Measurements from ENCODE around the gene TRIM77.
"Not testable (repeated sequence)": the region's sequence is repeated elsewhere in the genome, so short reads cannot be mapped to it uniquely, and the experiment has no call there.

The TRIM77 gene

DNA sequence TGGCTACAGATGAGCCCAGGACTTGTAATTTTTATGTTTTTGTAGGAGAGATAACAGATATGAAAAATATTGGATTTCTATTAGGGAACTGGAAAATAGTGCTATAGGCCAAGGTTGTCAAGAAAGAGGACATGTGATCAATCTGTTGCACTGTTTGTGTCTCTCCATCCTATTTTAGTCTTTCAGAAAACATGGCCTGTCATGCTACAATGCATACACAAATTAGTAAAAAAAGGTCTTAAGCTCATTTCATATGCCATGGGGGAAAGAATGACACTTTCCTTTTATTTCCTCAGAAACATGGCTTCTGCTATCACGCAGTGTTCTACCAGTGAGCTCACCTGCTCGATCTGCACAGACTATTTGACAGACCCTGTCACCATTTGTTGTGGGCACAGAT, at the start of gene TRIM77:
Gene TRIM77 (plus strand): TSS at position 301 of the 400 bp plus-strand sequence. CDS start 0 bp downstream, at position 301.
- DNase-seq, result not testable (repeated sequence)

DNA sequence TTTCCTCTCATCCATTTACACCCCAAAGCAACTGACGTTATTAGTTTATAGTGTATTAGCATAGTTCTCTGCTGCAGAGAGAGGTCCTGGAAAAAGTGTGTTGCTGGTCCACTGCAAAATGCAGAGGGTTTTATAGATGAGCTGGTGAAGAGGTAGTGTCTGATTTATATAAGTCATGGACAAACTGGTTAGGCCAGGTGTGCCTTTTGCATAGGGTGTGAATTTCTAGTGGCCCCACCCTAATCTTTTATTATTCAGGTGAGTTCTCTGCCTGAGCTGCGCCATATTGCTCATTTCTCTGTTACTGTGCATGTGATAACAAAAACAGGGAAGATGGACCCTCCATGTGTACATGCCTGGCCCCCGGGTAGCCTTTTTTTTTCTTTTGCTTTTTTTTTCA, 43.1 kb upstream of the TRIM77 start:
- DNase-seq, result no peak

GRCh38 chr11:89668158-89668557, 41.9 kb upstream of the TRIM77 start:
- DNase-seq, result not testable (repeated sequence)

DNA sequence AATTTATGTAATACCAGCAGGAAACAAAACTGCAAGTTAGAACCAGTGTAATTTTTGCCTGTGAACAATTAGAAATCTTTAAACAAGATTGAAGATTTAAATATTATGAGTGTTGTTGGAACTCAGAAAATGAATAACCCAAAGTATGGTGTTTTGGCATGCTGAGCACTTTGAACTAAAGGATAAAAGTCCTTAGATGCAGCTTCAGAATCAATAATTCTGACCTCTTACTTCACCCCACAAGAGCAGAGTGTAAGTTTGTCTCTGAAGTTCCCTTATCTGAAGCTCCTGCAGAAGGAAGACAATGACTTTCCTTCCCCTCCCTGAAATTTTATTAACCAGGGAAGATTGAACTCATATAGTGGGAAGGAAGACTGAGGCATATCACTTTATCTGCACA, 40.5 kb upstream of the TRIM77 start:
- not testable (repeated sequence) for DNase-seq

GRCh38 chr11:89669993-89670669, 40.0 kb upstream of the TRIM77 start:
- DNase-seq, result not testable (repeated sequence)

DNA sequence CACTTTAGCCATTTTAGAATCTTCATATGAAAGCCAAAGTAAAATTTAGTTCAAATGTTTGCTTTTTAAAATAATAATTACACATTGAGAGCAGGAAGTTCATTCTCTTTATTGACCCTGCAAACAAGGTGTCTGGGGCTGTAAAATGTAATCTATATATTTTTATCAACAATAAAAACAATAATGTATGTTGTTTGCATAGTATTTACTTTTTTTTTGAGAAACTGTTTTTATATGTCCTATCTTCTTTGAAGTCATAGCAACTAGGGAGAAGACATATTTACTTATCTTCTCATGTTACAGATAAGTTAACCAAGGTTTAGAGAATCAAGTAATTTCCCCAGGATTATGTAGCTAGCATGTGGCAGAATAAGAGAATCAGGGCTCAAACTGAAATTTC, 37.6 kb upstream of the TRIM77 start:
- DNase-seq, result not testable (repeated sequence)

GRCh38 chr11:89673380-89673779, 36.7 kb upstream of the TRIM77 start:
- not testable (repeated sequence) for DNase-seq

DNA sequence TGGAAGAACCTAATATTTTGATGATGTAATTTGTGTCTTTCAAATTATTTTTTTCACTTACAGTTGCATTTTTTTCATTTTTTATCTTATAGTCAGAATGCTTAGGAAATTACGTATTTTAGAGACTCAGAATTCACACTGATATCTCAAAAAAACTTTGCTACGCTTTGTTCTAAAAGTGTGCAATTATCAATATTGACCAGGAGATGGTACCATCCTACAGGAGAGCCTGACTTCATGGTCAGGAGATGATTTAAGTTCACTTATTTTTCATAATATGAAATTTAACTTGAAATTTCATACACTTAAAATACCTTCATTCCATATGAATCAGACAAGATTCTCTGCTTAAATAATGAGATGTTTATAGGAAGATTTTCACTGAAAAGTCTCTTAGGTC, 34.7 kb upstream of the TRIM77 start:
- DNase-seq, result not testable (repeated sequence)

DNA sequence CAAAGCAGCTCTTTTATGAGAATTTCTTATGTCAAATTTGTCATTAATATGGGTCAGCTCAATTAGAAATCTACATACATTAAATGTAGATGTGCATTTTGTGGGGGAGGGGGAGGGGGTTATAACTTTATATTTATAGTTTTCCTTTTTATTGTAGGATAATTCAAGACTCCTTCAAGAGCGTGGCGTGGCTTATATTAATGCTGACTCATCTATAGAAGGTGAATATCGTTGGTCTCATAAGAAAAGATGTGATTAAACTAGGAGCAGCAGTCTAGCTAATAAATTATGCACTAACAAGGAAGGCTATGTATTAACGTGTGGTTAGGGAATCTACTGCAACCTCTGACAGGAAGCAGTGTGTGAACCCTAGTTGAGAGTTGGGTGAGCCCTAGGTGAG, 34.2 kb upstream of the TRIM77 start:
- not testable (repeated sequence) for DNase-seq

- not testable (repeated sequence) for DNase-seq
Measured at GRCh38 chr11:89707080-89707479, 3.0 kb upstream of the TRIM77 start.

GRCh38 chr11:89724866-89725498, 14.9 kb downstream of the TRIM77 start:
- DNase-seq, result not testable (repeated sequence)

- not testable (repeated sequence) for DNase-seq
Measured at GRCh38 chr11:89730215-89730614, 20.1 kb downstream of the TRIM77 start.

GRCh38 chr11:89736566-89736965, 26.5 kb downstream of the TRIM77 start:
- no peak for DNase-seq

DNA sequence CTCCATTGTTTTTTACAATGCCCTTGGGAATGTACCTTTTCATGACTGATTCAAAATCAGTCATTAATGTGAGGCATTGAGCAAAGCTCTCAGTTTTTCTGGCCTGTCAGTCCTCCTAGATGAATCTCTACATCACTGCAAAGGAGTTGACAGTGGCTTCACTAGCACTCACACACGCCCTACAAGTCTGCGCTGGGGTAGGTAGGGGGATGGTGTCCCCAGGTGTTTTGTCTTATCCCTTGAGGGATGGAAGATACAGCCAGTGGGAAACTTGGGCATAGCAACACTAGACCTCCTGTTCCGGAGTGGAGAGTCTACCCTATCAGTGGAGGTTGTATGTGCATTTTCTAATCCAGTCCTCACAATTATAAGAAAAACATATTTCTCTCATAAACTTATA, 27.0 kb downstream of the TRIM77 start:
- no peak for DNase-seq

GRCh38 chr11:89741406-89741805, 31.3 kb downstream of the TRIM77 start:
- not testable (repeated sequence) for DNase-seq

GRCh38 chr11:89744158-89744557, 34.1 kb downstream of the TRIM77 start:
- not testable (repeated sequence) for DNase-seq

GRCh38 chr11:89750822-89751221, 40.7 kb downstream of the TRIM77 start:
- not testable (repeated sequence) for DNase-seq

Measured in cortex of kidney (tissue), 1 donor.